Astrocyte (in vitro differentiated cells and primary cell): ENCODE data around the gene DLST. TPM values are rescaled to one million over a fixed set of nuclear protein-coding genes. Genes with fewer than 3 reads are reported as not detected.
A peak's percentile ranks its signal among the peaks of the same experiment; 100 is the strongest.

Experiments
- DNase-seq: peaks from one replicate; pipeline ENCODE4 v3.0.0-alpha.2; 2010; ENCODE audit warnings: low read depth
- FAIRE-seq: peaks from 2 replicates; lab custom pipeline; 2011; peaks lifted over from hg19 to GRCh38; lab: Jason Lieb, UNC
- H2AFZ ChIP-seq: 2 replicates; pipeline ENCODE4 v1.6.0; 2012; ENCODE audit warnings: low read depth, low read length, inconsistent platforms
- H3K27ac ChIP-seq: 2 replicates; pipeline ENCODE4 v1.5.1; 2011; ENCODE audit warnings: low read depth, low read length, inconsistent platforms
- H3K27me3 ChIP-seq: 2 replicates; pipeline ENCODE4 v1.6.0; 2011; ENCODE audit warnings: low read length, inconsistent platforms; ENCODE audit not compliant: insufficient read depth
- H3K36me3 ChIP-seq: 2 replicates; pipeline ENCODE4 v1.5.1; 2011; ENCODE audit warnings: low read length, inconsistent platforms; ENCODE audit not compliant: insufficient read depth
- H3K4me1 ChIP-seq: 2 replicates; pipeline ENCODE4 v1.5.1; 2011; ENCODE audit warnings: low read length, inconsistent platforms; ENCODE audit not compliant: insufficient read depth
- H3K4me2 ChIP-seq: 2 replicates; pipeline ENCODE4 v1.6.0; 2012; ENCODE audit warnings: low read length, inconsistent platforms
- H3K4me3 ChIP-seq: 2 replicates; pipeline ENCODE4 v1.5.1; 2011; ENCODE audit warnings: low read depth, mild to moderate bottlenecking, low read length, inconsistent platforms; ENCODE audit not compliant: insufficient read depth
- H3K79me2 ChIP-seq: 2 replicates; pipeline ENCODE4 v1.6.0; 2012; ENCODE audit warnings: mild to moderate bottlenecking, low read length, inconsistent platforms; ENCODE audit not compliant: insufficient read depth
- H3K9ac ChIP-seq: 2 replicates; pipeline ENCODE4 v1.6.0; 2012; ENCODE audit warnings: mild to moderate bottlenecking, low read length, inconsistent platforms
- H3K9me3 ChIP-seq: 2 replicates; pipeline ENCODE4 v1.5.1; 2012; ENCODE audit warnings: low read depth, mild to moderate bottlenecking, low read length, inconsistent platforms; ENCODE audit not compliant: insufficient read depth
- H4K20me1 ChIP-seq: 2 replicates; pipeline ENCODE4 v1.6.0; 2012; ENCODE audit warnings: low read length, inconsistent platforms; ENCODE audit not compliant: insufficient read depth
- H3K27ac Mint-ChIP-seq: one replicate; pipeline ENCODE4 v1.8.0; 2021; ENCODE audit warnings: mild to moderate bottlenecking, mixed read lengths; ENCODE audit not compliant: unreplicated experiment
- H3K27me3 Mint-ChIP-seq: one replicate; pipeline ENCODE4 v1.8.0; 2021; ENCODE audit warnings: low read depth, mixed read lengths; ENCODE audit not compliant: unreplicated experiment
- H3K36me3 Mint-ChIP-seq: one replicate; pipeline ENCODE4 v1.8.0; 2021; ENCODE audit warnings: low read depth, mixed read lengths; ENCODE audit not compliant: unreplicated experiment
- H3K4me1 Mint-ChIP-seq: one replicate; pipeline ENCODE4 v1.8.0; 2021; ENCODE audit warnings: low read depth, mixed read lengths; ENCODE audit not compliant: unreplicated experiment
- H3K4me3 Mint-ChIP-seq: one replicate; pipeline ENCODE4 v1.8.0; 2021; ENCODE audit warnings: mild to moderate bottlenecking, moderate library complexity, mixed read lengths; ENCODE audit not compliant: unreplicated experiment
- H3K9me3 Mint-ChIP-seq: one replicate; pipeline ENCODE4 v1.8.0; 2021; ENCODE audit warnings: mild to moderate bottlenecking, mixed read lengths; ENCODE audit not compliant: unreplicated experiment
- CTCF ChIP-seq: IDR thresholded peaks from 2 replicates; pipeline ENCODE4 v1.5.1; 2011; ENCODE audit warnings: low read depth, mild to moderate bottlenecking, inconsistent platforms, low read length, moderate library complexity; ENCODE audit not compliant: insufficient read depth
- EZH2 ChIP-seq: IDR thresholded peaks from 2 replicates; pipeline ENCODE4 v1.6.1; 2012; ENCODE audit warnings: mild to moderate bottlenecking, low read length, inconsistent platforms; ENCODE audit not compliant: insufficient read depth
- total RNA-seq: library from RNA; stranded (reverse); gene quantifications from 2 replicates; pipeline ENCODE4 v1.2.1, GENCODE V29; 2021

Gene DLST
- total RNA-seq, 1 donor from 2014 or later = 90.6 TPM

- peaks cover 2% of the 10 kb centered on the region for H3K9me3 Mint-ChIP-seq
- no peak overlapping the region for H3K27ac Mint-ChIP-seq
Observed at GRCh38 chr14:74879427-74880182, 2.1 kb upstream of the DLST start.

GRCh38 chr14:74882103-74882920, 596 bp downstream of the DLST start:
- peak; percentile 32 for DNase-seq

More at GRCh38 chr14:74879427-74880182, 2.1 kb upstream of the DLST start:
- H3K4me1 ChIP-seq = peaks cover 6% of the 10 kb centered on the region
- H3K4me2 ChIP-seq = no peak overlapping the region
- H4K20me1 ChIP-seq = peaks cover 24% of the 10 kb centered on the region
- no peaks in the 10 kb centered on the region for H3K9me3 ChIP-seq
- H3K27me3 ChIP-seq = no peaks in the 10 kb centered on the region
- FAIRE-seq = no peak
- H3K4me1 Mint-ChIP-seq = peaks cover 23% of the 10 kb centered on the region
- H3K4me3 Mint-ChIP-seq = no peak overlapping the region
- DNase-seq = no peak
- no peak overlapping the region for H2AFZ ChIP-seq
- peaks cover 29% of the 10 kb centered on the region for H3K79me2 ChIP-seq
- no peak overlapping the region for H3K27ac ChIP-seq
- no peak overlapping the region for H3K4me3 ChIP-seq
- peaks cover 5% of the 10 kb centered on the region for H3K36me3 ChIP-seq
- TF ChIP-seq EZH2 (no peak), CTCF (no peak)
- peaks cover 2% of the 10 kb centered on the region for H3K27me3 Mint-ChIP-seq
- no peak overlapping the region for H3K9ac ChIP-seq
- H3K36me3 Mint-ChIP-seq = no peaks in the 10 kb centered on the region

More at GRCh38 chr14:74882103-74882920, 596 bp downstream of the DLST start:
- Histone ChIP-seq H3K4me1 (peaks cover 14% of the 10 kb centered on the region), H3K4me3 (peak overlapping the region; percentile 85), H4K20me1 (peaks cover 51% of the 10 kb centered on the region), H3K9me3 (no peaks in the 10 kb centered on the region), H3K4me2 (peak overlapping the region; percentile 99), H3K36me3 (peaks cover 5% of the 10 kb centered on the region), H3K79me2 (peaks cover 56% of the 10 kb centered on the region), H2AFZ (peak overlapping the region; percentile 100), H3K27me3 (no peaks in the 10 kb centered on the region), H3K9ac (peak overlapping the region; percentile 95), H3K27ac (peak overlapping the region; percentile 88)
- no peaks in the 10 kb centered on the region for H3K27me3 Mint-ChIP-seq
- H3K36me3 Mint-ChIP-seq = no peaks in the 10 kb centered on the region
- H3K4me3 Mint-ChIP-seq = peak overlapping the region; percentile 100
- H3K27ac Mint-ChIP-seq = peak overlapping the region; percentile 99
- peaks cover 32% of the 10 kb centered on the region for H3K4me1 Mint-ChIP-seq
- no peak for FAIRE-seq
- TF ChIP-seq EZH2 (no peak), CTCF (no peak)
- peaks cover 2% of the 10 kb centered on the region for H3K9me3 Mint-ChIP-seq
